IPS-15b (cell line): ENCODE measurements around the gene CLEC12A.
"Not testable (repeated sequence)": the region's sequence is repeated elsewhere in the genome, so short reads cannot be mapped to it uniquely, and the experiment has no call there.

Experiments used
- H3K27me3 ChIP-seq: one replicate; pipeline ENCODE4 v1.6.1; 2013; ENCODE audit warnings: low read length; ENCODE audit not compliant: control insufficient read depth, insufficient read depth
- H3K36me3 ChIP-seq: one replicate; pipeline ENCODE4 v1.6.1; 2013; ENCODE audit warnings: low read length; ENCODE audit not compliant: control insufficient read depth, insufficient read depth
- H3K4me1 ChIP-seq: one replicate; pipeline ENCODE4 v1.6.1; 2013; ENCODE audit warnings: mild to moderate bottlenecking, low read length; ENCODE audit not compliant: control insufficient read depth, insufficient read depth
- H3K4me3 ChIP-seq: one replicate; pipeline ENCODE4 v1.5.1; 2013; ENCODE audit warnings: low read depth, low read length
- H3K9ac ChIP-seq: one replicate; pipeline ENCODE4 v1.6.1; 2013; ENCODE audit warnings: low read depth, mild to moderate bottlenecking, low read length
- H3K9me3 ChIP-seq: one replicate; pipeline ENCODE4 v1.6.1; 2013; ENCODE audit warnings: mild to moderate bottlenecking, low read length; ENCODE audit not compliant: control insufficient read depth, insufficient read depth

CLEC12A gene

DNA sequence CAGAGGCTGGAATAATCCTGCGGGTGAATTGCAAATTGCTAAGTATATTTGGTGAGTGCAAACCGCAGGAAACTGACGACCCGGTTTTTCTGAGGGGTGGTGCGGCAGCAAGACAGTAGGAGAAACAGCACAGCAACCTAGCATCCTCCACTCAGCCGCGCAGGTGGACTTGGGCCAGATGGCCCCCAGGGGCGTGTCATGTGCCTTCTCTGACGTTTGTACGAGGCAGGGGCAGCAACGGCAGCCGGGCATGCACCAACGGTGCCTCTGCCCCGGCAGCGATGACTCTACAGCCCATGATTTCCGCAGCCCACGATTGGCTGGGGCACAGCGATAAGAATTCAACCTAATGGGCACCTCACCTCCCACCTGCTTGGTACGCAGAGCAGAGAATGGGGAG lies 28.0 kb upstream of the CLEC12A start:
- H3K27me3 ChIP-seq, result no peaks in the 10 kb centered on the region
- H3K36me3 ChIP-seq, result no peaks in the 10 kb centered on the region
- H3K4me3 ChIP-seq, result no peak overlapping the region
- no peaks in the 10 kb centered on the region for H3K9me3 ChIP-seq
- H3K9ac ChIP-seq, result no peak overlapping the region
- no peaks in the 10 kb centered on the region for H3K4me1 ChIP-seq

DNA sequence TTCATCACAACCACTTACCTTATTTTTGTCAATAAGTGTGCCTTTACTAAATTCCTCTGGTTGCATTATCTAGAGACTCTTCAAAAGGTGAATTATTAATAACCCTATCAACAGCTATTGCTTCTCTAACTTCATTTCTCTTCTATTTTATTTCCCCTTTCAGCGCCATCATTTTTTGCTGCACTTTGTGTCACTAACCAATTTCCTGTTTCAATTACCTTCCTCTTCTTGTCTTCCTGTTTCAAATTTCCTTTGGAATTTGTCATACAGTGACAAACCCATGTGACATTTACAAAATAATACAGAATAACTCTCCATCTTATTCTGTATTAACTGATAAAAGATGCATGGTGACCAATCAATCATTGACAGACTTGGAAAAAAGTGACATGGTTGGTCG lies 26.8 kb upstream of the CLEC12A start:
- H3K27me3 ChIP-seq, result no peaks in the 10 kb centered on the region
- H3K4me1 ChIP-seq, result no peaks in the 10 kb centered on the region

DNA sequence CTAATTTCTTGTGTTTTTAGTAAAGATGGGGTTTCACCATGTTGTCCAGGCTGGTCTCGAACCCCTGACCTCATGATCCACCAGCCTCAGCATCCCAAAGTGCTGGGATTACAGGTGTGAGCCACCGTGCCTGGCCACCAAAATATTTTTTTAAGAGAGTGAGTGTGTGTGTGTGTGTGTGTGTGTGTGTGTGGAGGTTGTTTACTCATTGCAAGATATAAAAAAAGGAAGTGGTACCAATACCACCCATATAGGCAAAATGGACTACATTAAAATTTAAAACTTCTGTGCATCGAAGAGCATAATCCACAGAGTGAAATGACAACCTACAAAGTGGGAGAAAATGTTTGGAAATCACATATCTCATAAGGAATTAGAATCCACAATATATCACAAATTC lies 23.5 kb upstream of the CLEC12A start:
- Histone ChIP-seq H3K27me3 (no peaks in the 10 kb centered on the region), H3K4me1 (no peaks in the 10 kb centered on the region), H3K4me3 (no peak overlapping the region), H3K9me3 (no peaks in the 10 kb centered on the region), H3K36me3 (no peaks in the 10 kb centered on the region), H3K9ac (no peak overlapping the region)

More for the DNA sequence above, 26.8 kb upstream of the CLEC12A start:
- no peaks in the 10 kb centered on the region for H3K36me3 ChIP-seq
- H3K9me3 ChIP-seq, result no peaks in the 10 kb centered on the region
- no peak overlapping the region for H3K9ac ChIP-seq
- no peak overlapping the region for H3K4me3 ChIP-seq

DNA sequence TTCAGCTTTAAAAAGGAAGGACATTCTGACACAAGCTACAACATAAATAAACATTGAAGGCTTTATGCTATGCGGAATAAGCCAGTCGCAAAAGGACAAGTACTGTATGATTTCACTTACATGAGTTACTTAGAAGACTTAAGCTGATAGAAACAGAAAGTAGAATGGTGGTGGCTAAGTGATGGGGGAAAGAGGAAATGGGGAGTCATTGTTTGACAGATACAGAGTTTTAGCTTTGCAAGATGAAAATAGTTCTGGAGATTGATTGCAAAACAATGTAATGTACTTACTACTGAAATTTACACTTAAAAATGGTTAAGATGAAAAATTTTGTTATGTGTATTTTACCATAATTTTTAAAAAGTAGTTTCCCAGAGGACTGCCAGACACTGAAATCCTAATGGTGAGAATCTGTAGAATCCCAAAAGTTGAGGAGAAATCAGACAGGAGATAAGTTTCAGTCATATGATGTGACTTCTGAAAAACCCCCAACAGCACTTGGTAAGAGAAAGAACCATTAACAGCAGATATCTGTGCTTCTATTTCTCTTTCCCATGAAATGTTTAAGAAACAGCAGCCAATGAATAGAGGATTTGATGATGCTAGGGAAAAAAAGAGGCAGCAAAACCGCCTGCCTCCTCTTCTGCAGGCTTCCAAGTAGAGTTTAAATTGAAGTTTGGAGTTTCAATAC lies 22.5 kb upstream of the CLEC12A start:
- Histone ChIP-seq H3K9ac (no peak overlapping the region), H3K27me3 (no peaks in the 10 kb centered on the region), H3K4me3 (no peak overlapping the region), H3K36me3 (no peaks in the 10 kb centered on the region), H3K9me3 (no peaks in the 10 kb centered on the region), H3K4me1 (no peaks in the 10 kb centered on the region)

DNA sequence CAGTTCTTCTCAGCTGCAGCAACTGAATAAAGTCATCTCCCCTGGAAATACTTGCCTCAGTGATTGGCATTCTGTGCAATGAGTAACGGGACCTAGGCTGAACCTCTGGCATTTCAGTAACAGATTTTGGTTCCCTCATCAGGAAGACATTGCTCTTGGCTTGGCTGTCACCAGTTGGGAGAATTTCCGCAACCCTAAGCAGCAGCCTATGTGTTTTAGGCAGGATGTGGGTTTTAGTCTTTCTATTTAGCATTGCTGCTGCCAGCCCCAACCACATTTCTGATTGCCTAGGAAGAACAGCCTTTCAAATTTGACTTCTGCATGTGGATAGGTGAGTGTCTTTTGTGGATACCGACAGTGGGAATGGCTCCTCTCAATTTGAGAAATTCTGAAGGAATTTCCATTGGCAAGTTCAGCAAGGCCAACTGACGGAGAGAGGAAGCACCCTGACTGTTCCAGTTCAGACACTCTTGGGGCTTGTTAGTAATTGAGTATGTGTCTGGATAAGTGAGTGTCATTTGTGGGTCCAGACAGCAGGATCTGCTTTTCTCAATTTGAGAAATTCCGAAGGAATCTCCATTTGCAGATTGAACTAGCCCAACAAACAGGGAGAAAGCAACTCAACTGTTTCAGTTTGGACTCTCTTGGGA lies 20.1 kb upstream of the CLEC12A start:
- no peak overlapping the region for H3K4me3 ChIP-seq
- no peaks in the 10 kb centered on the region for H3K9me3 ChIP-seq
- H3K9ac ChIP-seq, result no peak overlapping the region
- H3K4me1 ChIP-seq, result no peaks in the 10 kb centered on the region
- no peaks in the 10 kb centered on the region for H3K36me3 ChIP-seq
- H3K27me3 ChIP-seq, result no peaks in the 10 kb centered on the region

DNA sequence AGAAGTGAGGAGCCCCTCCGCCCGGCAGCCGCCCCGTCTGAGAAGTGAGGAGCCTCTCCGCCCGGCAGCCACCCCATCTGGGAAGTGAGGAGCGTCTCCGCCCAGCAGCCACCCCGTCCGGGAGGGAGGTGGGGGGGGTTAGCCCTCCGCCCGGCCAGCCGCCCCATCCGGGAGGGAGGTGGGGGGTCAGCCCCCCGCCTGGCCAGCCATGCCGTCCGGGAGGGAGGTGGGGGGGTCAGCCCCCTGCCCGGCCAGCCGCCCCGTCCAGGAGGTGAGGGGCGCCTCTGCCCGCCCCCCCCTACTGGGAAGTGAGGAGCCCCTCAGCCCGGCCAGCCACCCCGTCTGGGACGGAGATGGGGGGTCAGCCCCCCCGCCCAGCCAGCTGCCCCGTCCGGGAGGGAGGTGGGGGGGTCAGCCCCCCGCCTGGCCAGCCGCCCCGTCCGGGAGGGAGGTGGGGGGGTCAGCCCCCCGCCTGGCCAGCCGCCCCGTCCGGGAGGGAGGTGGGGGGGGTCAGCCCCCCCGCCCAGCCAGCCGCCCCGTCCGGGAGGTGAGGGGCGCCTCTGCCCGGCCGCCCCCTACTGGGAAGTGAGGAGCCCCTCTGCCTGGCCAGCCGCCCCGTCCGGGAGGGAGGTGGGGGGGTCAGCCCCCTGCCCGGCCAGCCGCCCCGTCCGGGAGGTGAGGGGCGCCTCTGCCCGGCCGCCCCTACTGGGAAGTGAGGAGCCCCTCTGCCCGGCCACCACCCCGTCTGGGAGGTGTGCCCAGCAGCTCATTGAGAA lies 18.1 kb upstream of the CLEC12A start:
- H3K4me1 ChIP-seq, H3K9me3 ChIP-seq, H3K9ac ChIP-seq, H3K27me3 ChIP-seq, H3K36me3 ChIP-seq, H3K4me3 ChIP-seq: not testable (repeated sequence)

DNA sequence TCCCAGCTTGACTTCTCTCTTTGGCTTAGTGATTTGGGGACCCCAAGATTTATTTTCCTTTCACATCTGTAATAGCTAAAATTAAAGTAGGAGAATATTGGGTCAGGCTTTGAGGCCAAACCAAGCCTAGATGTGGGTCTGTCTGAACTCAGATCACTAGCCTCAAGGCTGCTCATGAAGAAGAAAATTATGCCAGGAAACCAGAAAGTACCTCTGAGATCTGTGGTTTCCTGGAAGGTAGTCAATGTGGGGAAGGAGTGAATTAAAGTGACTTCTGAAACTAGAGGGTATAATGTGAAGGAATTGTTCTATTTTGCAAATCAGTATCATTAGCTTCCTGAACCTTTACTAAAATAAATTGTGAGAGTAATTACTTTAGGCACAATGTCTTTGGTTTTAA lies 13.4 kb upstream of the CLEC12A start:
- H3K27me3 ChIP-seq, result no peaks in the 10 kb centered on the region
- H3K36me3 ChIP-seq, result no peaks in the 10 kb centered on the region
- no peak overlapping the region for H3K4me3 ChIP-seq
- no peaks in the 10 kb centered on the region for H3K4me1 ChIP-seq
- no peaks in the 10 kb centered on the region for H3K9me3 ChIP-seq
- H3K9ac ChIP-seq, result no peak overlapping the region

DNA sequence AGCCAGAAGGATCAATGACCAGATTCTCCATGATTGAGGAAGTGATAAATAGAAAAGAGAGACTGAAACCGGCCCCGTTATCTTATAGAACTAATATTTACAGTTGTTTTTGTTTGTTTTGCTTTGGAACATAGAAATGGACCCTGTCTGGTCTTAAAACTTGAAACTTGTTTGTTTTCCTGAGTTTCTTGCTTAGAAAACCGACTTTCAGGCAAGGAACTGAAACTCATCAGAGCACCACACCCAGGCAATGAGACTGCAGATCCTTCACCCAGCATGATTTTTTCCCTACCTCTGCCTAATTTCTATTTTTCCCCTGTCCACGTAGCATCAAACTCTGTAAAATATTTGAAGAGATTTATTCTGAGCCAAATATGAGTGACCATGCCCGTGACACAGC lies 10.6 kb upstream of the CLEC12A start:
- Histone ChIP-seq H3K27me3 (no peaks in the 10 kb centered on the region), H3K9ac (no peak overlapping the region), H3K4me3 (no peak overlapping the region), H3K36me3 (no peaks in the 10 kb centered on the region), H3K4me1 (no peaks in the 10 kb centered on the region), H3K9me3 (no peaks in the 10 kb centered on the region)

DNA sequence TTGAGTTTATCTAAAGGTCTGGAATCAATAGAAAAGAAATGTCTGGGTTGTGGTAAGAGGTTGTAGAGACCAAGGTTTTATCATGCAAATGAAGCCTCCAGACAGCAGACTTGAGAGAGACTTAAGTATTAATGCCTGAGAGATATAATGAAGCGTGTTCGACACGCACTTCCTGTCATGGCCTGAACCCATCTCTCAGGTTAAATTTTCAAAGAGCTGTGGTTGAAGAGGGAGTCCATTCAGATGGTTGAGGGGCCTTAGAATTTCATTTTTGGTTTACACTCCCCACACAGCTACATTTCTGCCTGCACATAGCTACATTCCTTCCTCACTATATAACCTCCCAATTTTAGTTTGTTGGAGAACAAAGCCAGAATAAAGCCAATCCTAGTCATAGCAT lies 10.1 kb upstream of the CLEC12A start:
- Histone ChIP-seq H3K9ac (no peak overlapping the region), H3K36me3 (no peaks in the 10 kb centered on the region), H3K4me1 (no peaks in the 10 kb centered on the region), H3K9me3 (no peaks in the 10 kb centered on the region), H3K4me3 (no peak overlapping the region), H3K27me3 (no peaks in the 10 kb centered on the region)

DNA sequence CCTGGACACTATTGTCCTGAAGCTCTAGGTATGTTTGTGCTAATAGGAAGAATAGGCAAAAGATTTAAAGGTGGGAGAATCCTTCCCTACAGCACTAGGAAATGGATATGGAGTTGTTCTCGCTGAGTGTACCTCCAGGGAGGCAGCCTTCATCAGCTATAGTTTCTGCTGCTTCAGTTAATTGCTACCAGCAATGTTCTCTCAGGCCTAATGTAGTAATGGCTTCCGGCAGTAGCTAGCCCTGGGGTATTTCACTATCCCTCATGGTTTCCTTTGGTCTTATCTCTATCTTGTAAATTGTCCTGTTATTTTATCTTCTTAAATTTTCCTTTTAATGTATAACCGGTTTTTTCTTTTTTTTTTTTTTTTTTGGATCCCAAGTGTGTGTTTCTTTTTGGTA lies 9.3 kb upstream of the CLEC12A start:
- H3K9ac ChIP-seq, result no peak overlapping the region
- no peaks in the 10 kb centered on the region for H3K4me1 ChIP-seq
- H3K27me3 ChIP-seq, result no peaks in the 10 kb centered on the region
- H3K9me3 ChIP-seq, result no peaks in the 10 kb centered on the region
- H3K36me3 ChIP-seq, result no peaks in the 10 kb centered on the region
- H3K4me3 ChIP-seq, result no peak overlapping the region

DNA sequence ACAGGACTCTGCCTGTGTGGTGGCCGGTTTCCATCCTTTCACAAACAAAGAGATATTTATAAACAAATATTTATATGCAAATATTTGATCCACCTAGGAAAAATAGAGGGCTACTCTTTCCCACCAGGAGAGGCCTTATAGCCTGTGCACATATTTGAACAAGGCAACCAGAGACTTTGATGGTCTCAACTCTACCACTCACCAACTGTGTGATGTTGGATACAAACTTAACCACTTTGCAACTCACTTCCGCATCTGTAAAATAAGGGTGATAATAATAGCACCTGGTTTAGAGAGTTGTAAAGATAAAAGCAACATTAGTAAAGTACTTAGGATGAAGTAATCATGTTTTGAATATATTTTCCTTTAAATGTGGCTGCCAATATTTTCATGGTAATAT lies 1.5 kb upstream of the CLEC12A start:
- Histone ChIP-seq H3K36me3 (no peaks in the 10 kb centered on the region), H3K9ac (no peak overlapping the region), H3K9me3 (no peaks in the 10 kb centered on the region), H3K4me1 (no peaks in the 10 kb centered on the region), H3K27me3 (no peaks in the 10 kb centered on the region), H3K4me3 (no peak overlapping the region)

DNA sequence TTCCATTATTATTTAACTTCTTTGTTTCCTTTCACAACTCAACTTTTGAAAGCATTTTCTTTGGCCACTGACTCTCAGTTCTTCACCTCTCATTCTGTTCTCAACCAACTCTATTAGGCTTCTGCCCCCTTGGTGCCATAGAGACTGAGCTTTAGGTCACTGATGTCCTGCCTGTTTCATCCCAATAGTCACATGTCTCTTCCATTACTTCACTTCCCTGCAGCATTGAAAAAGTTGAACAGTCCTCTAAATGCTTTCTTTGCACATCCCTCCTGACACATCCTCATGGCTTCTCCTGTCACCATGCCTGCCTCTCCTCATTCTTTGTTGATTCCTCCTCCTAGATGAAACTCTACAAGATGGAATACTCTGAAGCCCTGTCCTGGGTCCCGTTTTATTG lies 2.7 kb downstream of the CLEC12A start:
- H3K4me3 ChIP-seq, result no peak overlapping the region
- no peaks in the 10 kb centered on the region for H3K27me3 ChIP-seq
- H3K9ac ChIP-seq, result no peak overlapping the region
- H3K36me3 ChIP-seq, result no peaks in the 10 kb centered on the region
- no peaks in the 10 kb centered on the region for H3K4me1 ChIP-seq
- peaks cover 6% of the 10 kb centered on the region for H3K9me3 ChIP-seq
